ENCODE data around the gene HSD17B8.

- TF ChIP-seq CTCF (IDR thresholded peaks at IDR 0.05; ENCODE audit: insufficient read depth, low read length) = no peak
- TF ChIP-seq POLR2AphosphoS5 (IDR thresholded peaks at IDR 0.05; ENCODE audit: low read depth) = no peak
- TF ChIP-seq REST (IDR thresholded peaks at IDR 0.05; ENCODE audit: insufficient replicate concordance, low read depth) = no peak
- no peak for TF ChIP-seq GABPA (IDR thresholded peaks at IDR 0.05; ENCODE audit: low read depth)
- TF ChIP-seq SPI1 (IDR thresholded peaks at IDR 0.05; ENCODE audit: borderline replicate concordance, low read depth) = no peak
Measured at GRCh38 chr6:33254591-33254990, 50.1 kb downstream of the HSD17B8 start.
